ENCODE measurements around the gene RIMBP2.

Gene RIMBP2

GRCh38 chr12:130563323-130563722 lies 152.8 kb downstream of the RIMBP2 start:
- ChIA-PET CTCF (no interaction called here), POLR2A (no interaction called here)
- no peak for TF ChIP-seq CTCF (IDR thresholded peaks at IDR 0.05; ENCODE audit: insufficient read depth, low read length, missing control alignments)
- no peak overlapping the region for H3K4me3 ChIP-seq (ENCODE audit: low read depth, low read length)
- no peak for DNase-seq (ENCODE audit: low read depth, low spot score)

GRCh38 chr12:130562716-130563115 lies 153.4 kb downstream of the RIMBP2 start:
- H3K4me3 ChIP-seq (ENCODE audit: low read depth, low read length) = no peak overlapping the region
- ChIA-PET CTCF (no interaction called here), POLR2A (no interaction called here)
- no peak for TF ChIP-seq CTCF (IDR thresholded peaks at IDR 0.05; ENCODE audit: insufficient read depth, low read length, missing control alignments)
- no peak for DNase-seq (ENCODE audit: low read depth, low spot score)

- ChIA-PET CTCF (no interaction called here), POLR2A (no interaction called here)
- DNase-seq (ENCODE audit: low read depth, low spot score) = no peak
- no peak for TF ChIP-seq CTCF (IDR thresholded peaks at IDR 0.05; ENCODE audit: insufficient read depth, low read length, missing control alignments)
- no peak overlapping the region for H3K4me3 ChIP-seq (ENCODE audit: low read depth, low read length)
These were observed 155.8 kb downstream of the RIMBP2 start for GRCh38 chr12:130560321-130560720.

- ChIA-PET CTCF (no interaction called here), POLR2A (no interaction called here)
- H3K4me3 ChIP-seq (ENCODE audit: low read depth, low read length) = no peak overlapping the region
- no peak for DNase-seq (ENCODE audit: low read depth, low spot score)
- TF ChIP-seq CTCF (IDR thresholded peaks at IDR 0.05; ENCODE audit: insufficient read depth, low read length, missing control alignments) = no peak
These were observed 156.3 kb downstream of the RIMBP2 start for GRCh38 chr12:130559806-130560205.

GRCh38 chr12:130557886-130558765 lies 158.0 kb downstream of the RIMBP2 start:
- no peak overlapping the region for H3K4me3 ChIP-seq (ENCODE audit: low read depth, low read length)
- no peak for TF ChIP-seq CTCF (IDR thresholded peaks at IDR 0.05; ENCODE audit: insufficient read depth, low read length, missing control alignments)
- no peak for DNase-seq (ENCODE audit: low read depth, low spot score)
- POLR2A ChIA-PET = no interaction called here
- CTCF ChIA-PET = no interaction called here

GRCh38 chr12:130557201-130557600 lies 158.9 kb downstream of the RIMBP2 start:
- H3K4me3 ChIP-seq (ENCODE audit: low read depth, low read length) = no peak overlapping the region
- CTCF ChIA-PET = no interaction called here
- POLR2A ChIA-PET = no interaction called here
- no peak for DNase-seq (ENCODE audit: low read depth, low spot score)
- TF ChIP-seq CTCF (IDR thresholded peaks at IDR 0.05; ENCODE audit: insufficient read depth, low read length, missing control alignments) = no peak

Data from AG04449 (cell line).